Measurements from ENCODE around the gene WNT3.

DNA sequence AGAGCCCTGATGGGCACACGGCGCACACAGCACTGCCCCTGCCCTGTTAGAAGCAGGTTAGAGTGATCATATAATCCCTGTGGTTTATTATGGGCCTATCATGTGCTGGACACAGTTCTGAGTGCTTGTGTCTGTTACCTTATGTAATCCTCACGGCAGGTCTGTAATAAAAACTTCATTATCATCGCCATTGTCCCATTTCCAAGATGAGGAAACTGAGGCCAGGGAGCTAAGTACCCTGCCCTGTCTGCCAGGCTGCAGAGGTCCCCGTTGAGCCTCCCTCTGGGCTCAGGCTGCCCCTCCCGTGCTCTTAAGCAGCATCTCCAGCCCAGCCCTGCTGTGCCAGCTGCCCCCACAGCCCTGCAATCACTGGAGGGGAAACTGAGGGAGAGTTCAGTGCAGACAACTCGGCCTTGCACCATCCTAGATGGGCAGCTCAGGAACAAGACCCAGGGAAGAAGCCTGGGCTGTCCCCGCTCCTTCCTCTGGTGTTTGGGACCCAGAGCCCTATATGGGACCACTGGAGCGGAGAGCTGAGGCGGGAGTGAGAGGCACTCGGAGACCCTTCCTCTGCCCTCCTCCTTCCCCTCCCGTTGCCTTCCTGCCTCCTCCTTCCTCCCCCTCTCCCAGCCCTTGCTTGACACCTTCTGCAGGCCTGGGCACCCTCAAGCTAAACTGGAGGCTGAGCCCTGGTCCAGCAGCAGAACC is 42.0 kb downstream of the WNT3 start:
- TF ChIP-seq EZH2phosphoT487 (IDR thresholded peaks at IDR 0.05; ENCODE audit: borderline replicate concordance, low read depth, low read length), result no peak
- TF ChIP-seq, protein P1, sequence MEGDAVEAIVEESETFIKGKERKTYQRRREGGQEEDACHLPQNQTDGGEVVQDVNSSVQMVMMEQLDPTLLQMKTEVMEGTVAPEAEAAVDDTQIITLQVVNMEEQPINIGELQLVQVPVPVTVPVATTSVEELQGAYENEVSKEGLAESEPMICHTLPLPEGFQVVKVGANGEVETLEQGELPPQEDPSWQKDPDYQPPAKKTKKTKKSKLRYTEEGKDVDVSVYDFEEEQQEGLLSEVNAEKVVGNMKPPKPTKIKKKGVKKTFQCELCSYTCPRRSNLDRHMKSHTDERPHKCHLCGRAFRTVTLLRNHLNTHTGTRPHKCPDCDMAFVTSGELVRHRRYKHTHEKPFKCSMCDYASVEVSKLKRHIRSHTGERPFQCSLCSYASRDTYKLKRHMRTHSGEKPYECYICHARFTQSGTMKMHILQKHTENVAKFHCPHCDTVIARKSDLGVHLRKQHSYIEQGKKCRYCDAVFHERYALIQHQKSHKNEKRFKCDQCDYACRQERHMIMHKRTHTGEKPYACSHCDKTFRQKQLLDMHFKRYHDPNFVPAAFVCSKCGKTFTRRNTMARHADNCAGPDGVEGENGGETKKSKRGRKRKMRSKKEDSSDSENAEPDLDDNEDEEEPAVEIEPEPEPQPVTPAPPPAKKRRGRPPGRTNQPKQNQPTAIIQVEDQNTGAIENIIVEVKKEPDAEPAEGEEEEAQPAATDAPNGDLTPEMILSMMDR (conservative IDR thresholded peaks at IDR 0.05; ENCODE audit: low read length), result no peak
